ENCODE results near the gene RNU6-8. TPM values are rescaled to one million over a fixed set of nuclear protein-coding genes. Genes with fewer than 3 reads are reported as not detected.

The RNU6-8 gene
- total RNA-seq: not detected in 2 replicates

GRCh38 chr14:32202998-32203882 is at the start of gene RNU6-8:
Gene RNU6-8 (minus strand): TSS chr14:32203269.

GRCh38 chr14:32201816-32202490 is 1.1 kb downstream of the RNU6-8 start, which contains the start of gene RNU6-7:
Gene RNU6-7 (plus strand): TSS chr14:32202045.

Other genes starting within 250 kb of the RNU6-8 start
- gene ARHGAP5, start 126.0 kb downstream of the RNU6-8 start, total RNA-seq: 42.5 and 47.2 TPM in 2 replicates
- not detected in 2 replicates for gene RNU6-7, start 1.2 kb downstream of the RNU6-8 start, total RNA-seq
- gene AKAP6, start 126.0 kb upstream of the RNU6-8 start, total RNA-seq: 0.39 and 19.8 TPM in 2 replicates